Astrocyte (in vitro differentiated cells and primary cell): ENCODE data around the gene NOP56.

ENCODE experiments used
- CTCF ChIP-seq: IDR thresholded peaks from 2 replicates; pipeline ENCODE4 v1.5.1; 2011; ENCODE audit warnings: low read depth, mild to moderate bottlenecking, inconsistent platforms, low read length, moderate library complexity; ENCODE audit not compliant: insufficient read depth
- EZH2 ChIP-seq: IDR thresholded peaks from 2 replicates; pipeline ENCODE4 v1.6.1; 2012; ENCODE audit warnings: mild to moderate bottlenecking, low read length, inconsistent platforms; ENCODE audit not compliant: insufficient read depth

GRCh38 chr20:2610326-2610725 is 42.1 kb upstream of the NOP56 start:
- TF ChIP-seq CTCF (no peak), EZH2 (no peak)
